K562 (cell line): Measurements from ENCODE around the gene TYSND1. TPM values are rescaled to one million over a fixed set of nuclear protein-coding genes. Genes with fewer than 3 reads are reported as not detected.

Experiments used
- E2F3 ChIP-seq: fragments of 250-450 bp; sonication (Bioruptor Pico); IDR thresholded peaks from 2 replicates; pipeline ENCODE4 v1.4.0; 2020; ENCODE audit warnings: mild to moderate bottlenecking
- HNRNPH1 ChIP-seq: fragments of 200-400 bp; formaldehyde crosslinking; optimal IDR thresholded peaks from 2 replicates; pipeline ENCODE3; 2017; ENCODE audit warnings: low read depth, mild to moderate bottlenecking, low read length, moderate library complexity
- RBM22 ChIP-seq: fragments of 200-400 bp; formaldehyde crosslinking; IDR thresholded peaks from 2 replicates; pipeline ENCODE4 v1.6.1; 2018; ENCODE audit warnings: low read length, low read depth; ENCODE audit not compliant: poor library complexity, severe bottlenecking
- ZBTB34 ChIP-seq: fragments of 250-450 bp; sonication (Bioruptor Pico); IDR thresholded peaks from 2 replicates; pipeline ENCODE4 v1.8.0; 2021; ENCODE audit warnings: mild to moderate bottlenecking, moderate library complexity
- polyA plus RNA-seq, 8 experiments: library from polyadenylated mRNA; depleted of rRNA in 4 of 8; stranded (reverse) in 5 of 8; unstranded in 3 of 8; fragments of >200 nt; fragmentation: Nextera tagmentation in 2 of 8; fragmentation: Illumina TruSeq in 1 of 8; extraction: Ambion mirVana in 2 of 8; extraction: Trizol in 1 of 8; gene quantifications; 2 replicates each; pipeline versions ENCODE4 v1.2.1 to v1.2.3, GENCODE V29; 2011 to 2014; ENCODE audit warnings: inconsistent platforms in 1 of 8, missing spikeins in 1 of 8
- total RNA-seq, 7 experiments: library from RNA; depleted of rRNA in 6 of 7; stranded (reverse); fragments of >200 nt in 6 of 7; fragmentation: Illumina TruSeq in 2 of 7; extraction: Trizol in 2 of 7; gene quantifications; 2 replicates each; pipeline versions ENCODE4 v1.2.1 to v1.2.3, GENCODE V29; 2011 to 2021; ENCODE audit warnings: low replicate concordance in 1 of 7
- TF ChIP-seq, protein P1 (sequence below): fragments of 200-800 bp; sonication (Bioruptor generic); IDR thresholded peaks from 2 replicates; pipeline ENCODE4 v1.6.1; 2016; ENCODE audit warnings: missing genetic modification characterization, missing compliant biosample characterization
- TF ChIP-seq, protein P2 (sequence below): fragments of 450-650 bp; IDR thresholded peaks from 2 replicates; pipeline ENCODE4 v1.6.1; 2016; ENCODE audit warnings: mild to moderate bottlenecking, moderate library complexity

Gene TYSND1
- total and polyA plus RNA-seq, 9 of the 15 experiments (the other 6 are each of a cell fraction or from before 2014, with no cell fraction given): 0.60 to 2.0 (median 1.3) TPM

GRCh38 chr10:70169649-70170364 lies 23.3 kb upstream of the TYSND1 start (continued):
- TF ChIP-seq, protein P1, sequence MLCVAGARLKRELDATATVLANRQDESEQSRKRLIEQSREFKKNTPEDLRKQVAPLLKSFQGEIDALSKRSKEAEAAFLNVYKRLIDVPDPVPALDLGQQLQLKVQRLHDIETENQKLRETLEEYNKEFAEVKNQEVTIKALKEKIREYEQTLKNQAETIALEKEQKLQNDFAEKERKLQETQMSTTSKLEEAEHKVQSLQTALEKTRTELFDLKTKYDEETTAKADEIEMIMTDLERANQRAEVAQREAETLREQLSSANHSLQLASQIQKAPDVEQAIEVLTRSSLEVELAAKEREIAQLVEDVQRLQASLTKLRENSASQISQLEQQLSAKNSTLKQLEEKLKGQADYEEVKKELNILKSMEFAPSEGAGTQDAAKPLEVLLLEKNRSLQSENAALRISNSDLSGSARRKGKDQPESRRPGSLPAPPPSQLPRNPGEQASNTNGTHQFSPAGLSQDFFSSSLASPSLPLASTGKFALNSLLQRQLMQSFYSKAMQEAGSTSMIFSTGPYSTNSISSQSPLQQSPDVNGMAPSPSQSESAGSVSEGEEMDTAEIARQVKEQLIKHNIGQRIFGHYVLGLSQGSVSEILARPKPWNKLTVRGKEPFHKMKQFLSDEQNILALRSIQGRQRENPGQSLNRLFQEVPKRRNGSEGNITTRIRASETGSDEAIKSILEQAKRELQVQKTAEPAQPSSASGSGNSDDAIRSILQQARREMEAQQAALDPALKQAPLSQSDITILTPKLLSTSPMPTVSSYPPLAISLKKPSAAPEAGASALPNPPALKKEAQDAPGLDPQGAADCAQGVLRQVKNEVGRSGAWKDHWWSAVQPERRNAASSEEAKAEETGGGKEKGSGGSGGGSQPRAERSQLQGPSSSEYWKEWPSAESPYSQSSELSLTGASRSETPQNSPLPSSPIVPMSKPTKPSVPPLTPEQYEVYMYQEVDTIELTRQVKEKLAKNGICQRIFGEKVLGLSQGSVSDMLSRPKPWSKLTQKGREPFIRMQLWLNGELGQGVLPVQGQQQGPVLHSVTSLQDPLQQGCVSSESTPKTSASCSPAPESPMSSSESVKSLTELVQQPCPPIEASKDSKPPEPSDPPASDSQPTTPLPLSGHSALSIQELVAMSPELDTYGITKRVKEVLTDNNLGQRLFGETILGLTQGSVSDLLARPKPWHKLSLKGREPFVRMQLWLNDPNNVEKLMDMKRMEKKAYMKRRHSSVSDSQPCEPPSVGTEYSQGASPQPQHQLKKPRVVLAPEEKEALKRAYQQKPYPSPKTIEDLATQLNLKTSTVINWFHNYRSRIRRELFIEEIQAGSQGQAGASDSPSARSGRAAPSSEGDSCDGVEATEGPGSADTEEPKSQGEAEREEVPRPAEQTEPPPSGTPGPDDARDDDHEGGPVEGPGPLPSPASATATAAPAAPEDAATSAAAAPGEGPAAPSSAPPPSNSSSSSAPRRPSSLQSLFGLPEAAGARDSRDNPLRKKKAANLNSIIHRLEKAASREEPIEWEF (CRISPR knock-in tag): no peak
- no peak for TF ChIP-seq E2F3 (CRISPR knock-in tag)
- TF ChIP-seq ZBTB34 (CRISPR knock-in tag): no peak
- TF ChIP-seq HNRNPH1: no peak
- TF ChIP-seq, protein P2, sequence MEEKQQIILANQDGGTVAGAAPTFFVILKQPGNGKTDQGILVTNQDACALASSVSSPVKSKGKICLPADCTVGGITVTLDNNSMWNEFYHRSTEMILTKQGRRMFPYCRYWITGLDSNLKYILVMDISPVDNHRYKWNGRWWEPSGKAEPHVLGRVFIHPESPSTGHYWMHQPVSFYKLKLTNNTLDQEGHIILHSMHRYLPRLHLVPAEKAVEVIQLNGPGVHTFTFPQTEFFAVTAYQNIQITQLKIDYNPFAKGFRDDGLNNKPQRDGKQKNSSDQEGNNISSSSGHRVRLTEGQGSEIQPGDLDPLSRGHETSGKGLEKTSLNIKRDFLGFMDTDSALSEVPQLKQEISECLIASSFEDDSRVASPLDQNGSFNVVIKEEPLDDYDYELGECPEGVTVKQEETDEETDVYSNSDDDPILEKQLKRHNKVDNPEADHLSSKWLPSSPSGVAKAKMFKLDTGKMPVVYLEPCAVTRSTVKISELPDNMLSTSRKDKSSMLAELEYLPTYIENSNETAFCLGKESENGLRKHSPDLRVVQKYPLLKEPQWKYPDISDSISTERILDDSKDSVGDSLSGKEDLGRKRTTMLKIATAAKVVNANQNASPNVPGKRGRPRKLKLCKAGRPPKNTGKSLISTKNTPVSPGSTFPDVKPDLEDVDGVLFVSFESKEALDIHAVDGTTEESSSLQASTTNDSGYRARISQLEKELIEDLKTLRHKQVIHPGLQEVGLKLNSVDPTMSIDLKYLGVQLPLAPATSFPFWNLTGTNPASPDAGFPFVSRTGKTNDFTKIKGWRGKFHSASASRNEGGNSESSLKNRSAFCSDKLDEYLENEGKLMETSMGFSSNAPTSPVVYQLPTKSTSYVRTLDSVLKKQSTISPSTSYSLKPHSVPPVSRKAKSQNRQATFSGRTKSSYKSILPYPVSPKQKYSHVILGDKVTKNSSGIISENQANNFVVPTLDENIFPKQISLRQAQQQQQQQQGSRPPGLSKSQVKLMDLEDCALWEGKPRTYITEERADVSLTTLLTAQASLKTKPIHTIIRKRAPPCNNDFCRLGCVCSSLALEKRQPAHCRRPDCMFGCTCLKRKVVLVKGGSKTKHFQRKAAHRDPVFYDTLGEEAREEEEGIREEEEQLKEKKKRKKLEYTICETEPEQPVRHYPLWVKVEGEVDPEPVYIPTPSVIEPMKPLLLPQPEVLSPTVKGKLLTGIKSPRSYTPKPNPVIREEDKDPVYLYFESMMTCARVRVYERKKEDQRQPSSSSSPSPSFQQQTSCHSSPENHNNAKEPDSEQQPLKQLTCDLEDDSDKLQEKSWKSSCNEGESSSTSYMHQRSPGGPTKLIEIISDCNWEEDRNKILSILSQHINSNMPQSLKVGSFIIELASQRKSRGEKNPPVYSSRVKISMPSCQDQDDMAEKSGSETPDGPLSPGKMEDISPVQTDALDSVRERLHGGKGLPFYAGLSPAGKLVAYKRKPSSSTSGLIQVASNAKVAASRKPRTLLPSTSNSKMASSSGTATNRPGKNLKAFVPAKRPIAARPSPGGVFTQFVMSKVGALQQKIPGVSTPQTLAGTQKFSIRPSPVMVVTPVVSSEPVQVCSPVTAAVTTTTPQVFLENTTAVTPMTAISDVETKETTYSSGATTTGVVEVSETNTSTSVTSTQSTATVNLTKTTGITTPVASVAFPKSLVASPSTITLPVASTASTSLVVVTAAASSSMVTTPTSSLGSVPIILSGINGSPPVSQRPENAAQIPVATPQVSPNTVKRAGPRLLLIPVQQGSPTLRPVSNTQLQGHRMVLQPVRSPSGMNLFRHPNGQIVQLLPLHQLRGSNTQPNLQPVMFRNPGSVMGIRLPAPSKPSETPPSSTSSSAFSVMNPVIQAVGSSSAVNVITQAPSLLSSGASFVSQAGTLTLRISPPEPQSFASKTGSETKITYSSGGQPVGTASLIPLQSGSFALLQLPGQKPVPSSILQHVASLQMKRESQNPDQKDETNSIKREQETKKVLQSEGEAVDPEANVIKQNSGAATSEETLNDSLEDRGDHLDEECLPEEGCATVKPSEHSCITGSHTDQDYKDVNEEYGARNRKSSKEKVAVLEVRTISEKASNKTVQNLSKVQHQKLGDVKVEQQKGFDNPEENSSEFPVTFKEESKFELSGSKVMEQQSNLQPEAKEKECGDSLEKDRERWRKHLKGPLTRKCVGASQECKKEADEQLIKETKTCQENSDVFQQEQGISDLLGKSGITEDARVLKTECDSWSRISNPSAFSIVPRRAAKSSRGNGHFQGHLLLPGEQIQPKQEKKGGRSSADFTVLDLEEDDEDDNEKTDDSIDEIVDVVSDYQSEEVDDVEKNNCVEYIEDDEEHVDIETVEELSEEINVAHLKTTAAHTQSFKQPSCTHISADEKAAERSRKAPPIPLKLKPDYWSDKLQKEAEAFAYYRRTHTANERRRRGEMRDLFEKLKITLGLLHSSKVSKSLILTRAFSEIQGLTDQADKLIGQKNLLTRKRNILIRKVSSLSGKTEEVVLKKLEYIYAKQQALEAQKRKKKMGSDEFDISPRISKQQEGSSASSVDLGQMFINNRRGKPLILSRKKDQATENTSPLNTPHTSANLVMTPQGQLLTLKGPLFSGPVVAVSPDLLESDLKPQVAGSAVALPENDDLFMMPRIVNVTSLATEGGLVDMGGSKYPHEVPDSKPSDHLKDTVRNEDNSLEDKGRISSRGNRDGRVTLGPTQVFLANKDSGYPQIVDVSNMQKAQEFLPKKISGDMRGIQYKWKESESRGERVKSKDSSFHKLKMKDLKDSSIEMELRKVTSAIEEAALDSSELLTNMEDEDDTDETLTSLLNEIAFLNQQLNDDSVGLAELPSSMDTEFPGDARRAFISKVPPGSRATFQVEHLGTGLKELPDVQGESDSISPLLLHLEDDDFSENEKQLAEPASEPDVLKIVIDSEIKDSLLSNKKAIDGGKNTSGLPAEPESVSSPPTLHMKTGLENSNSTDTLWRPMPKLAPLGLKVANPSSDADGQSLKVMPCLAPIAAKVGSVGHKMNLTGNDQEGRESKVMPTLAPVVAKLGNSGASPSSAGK: no peak
- TF ChIP-seq RBM22: no peak
